IMR-90 (cell line): ENCODE results near the gene NEK5. TPM values are rescaled to one million over a fixed set of nuclear protein-coding genes. Genes with fewer than 3 reads are reported as not detected.

Experiments used
- ATAC-seq: fragments of 200-7000 bp; cut with Tn5 transposase; 2 replicates; pipeline ENCODE4 v1.9.1; 2020; ENCODE audit warnings: low read depth, mild to moderate bottlenecking, moderate library complexity
- BruUV-seq: library from RNA; stranded (reverse); fragments of 400-500 nt; replicated peaks from 2 replicates; lab custom pipeline; 2021; lab: Mats Ljungman, UMichigan
- CTCF ChIA-PET: fragments of 300-600 bp; formaldehyde crosslinking; extraction: SDS; loops from one replicate; lab custom pipeline; 2021; ENCODE audit warnings: antibody characterized with exemption; lab: Yijun Ruan, JAX
- POLR2A ChIA-PET: fragments of 300-600 bp; sonication (Branson Sonifier 250); formaldehyde crosslinking; loops from one replicate; lab custom pipeline; 2022; ENCODE audit warnings: antibody characterized with exemption; ENCODE audit not compliant: unreplicated experiment; lab: Charles Lee
- DNase-seq: peaks from one replicate; pipeline ENCODE4 v3.0.0; 2013
- H2AFZ ChIP-seq: replicated peaks from 2 replicates; pipeline ENCODE3; 2013; ENCODE audit warnings: low read length, mild to moderate bottlenecking; ENCODE audit not compliant: poor library complexity
- H2AK5ac ChIP-seq: 2 replicates; pipeline ENCODE4 v1.6.1; 2013; ENCODE audit warnings: low read depth, low read length, inconsistent platforms
- H2AK9ac ChIP-seq: replicated peaks from 2 replicates; pipeline ENCODE3; 2013; ENCODE audit warnings: mild to moderate bottlenecking, low read depth, low read length, moderate library complexity; ENCODE audit not compliant: poor library complexity
- H2BK120ac ChIP-seq: 2 replicates; pipeline ENCODE4 v1.6.1; 2013; ENCODE audit warnings: low read depth, low read length, inconsistent platforms
- H2BK15ac ChIP-seq: 3 replicates; pipeline ENCODE4 v1.6.1; 2013; ENCODE audit warnings: low read depth, low read length, inconsistent platforms
- H2BK20ac ChIP-seq: 2 replicates; pipeline ENCODE4 v1.6.1; 2013; ENCODE audit warnings: low read depth, mild to moderate bottlenecking, inconsistent platforms, low read length, moderate library complexity
- H2BK5ac ChIP-seq: 2 replicates; pipeline ENCODE4 v1.6.1; 2013; ENCODE audit warnings: mild to moderate bottlenecking, low read depth, low read length, inconsistent platforms; ENCODE audit not compliant: poor library complexity, severe bottlenecking
- H3K14ac ChIP-seq: replicated peaks from 2 replicates; pipeline ENCODE4 v1.6.1; 2013; ENCODE audit warnings: low read depth, low read length, inconsistent platforms
- H3K18ac ChIP-seq: 2 replicates; pipeline ENCODE4 v1.6.1; 2013; ENCODE audit warnings: low read depth, low read length, control low read depth
- H3K23ac ChIP-seq: 2 replicates; pipeline ENCODE4 v1.6.1; 2013; ENCODE audit warnings: low read depth, low read length, inconsistent platforms
- H3K27ac ChIP-seq: 2 replicates; pipeline ENCODE4 v1.5.1; 2013; ENCODE audit warnings: mild to moderate bottlenecking, control low read depth, low read length; ENCODE audit not compliant: insufficient read depth
- H3K27me3 ChIP-seq: 2 replicates; pipeline ENCODE4 v1.6.1; 2013; ENCODE audit warnings: low read length; ENCODE audit not compliant: control insufficient read depth, insufficient read depth
- H3K36me3 ChIP-seq: 2 replicates; pipeline ENCODE4 v1.6.1; 2013; ENCODE audit warnings: low read length, mixed read lengths; ENCODE audit not compliant: control insufficient read depth, insufficient read depth
- H3K4ac ChIP-seq: 2 replicates; pipeline ENCODE4 v1.6.1; 2013; ENCODE audit warnings: low read depth, low read length, inconsistent platforms
- H3K4me1 ChIP-seq: 2 replicates; pipeline ENCODE4 v1.6.1; 2013; ENCODE audit warnings: low read length, mixed read lengths; ENCODE audit not compliant: control insufficient read depth, insufficient read depth
- H3K4me2 ChIP-seq: 2 replicates; pipeline ENCODE4 v1.6.1; 2013; ENCODE audit warnings: low read depth, mild to moderate bottlenecking, control low read depth, low read length, moderate library complexity
- H3K4me3 ChIP-seq: 2 replicates; pipeline ENCODE4 v1.5.1; 2013; ENCODE audit warnings: low read depth, mild to moderate bottlenecking, control low read depth, low read length, moderate library complexity; ENCODE audit not compliant: insufficient read depth
- H3K56ac ChIP-seq: 2 replicates; pipeline ENCODE4 v1.6.1; 2013; ENCODE audit warnings: low read length, inconsistent platforms; ENCODE audit not compliant: insufficient read depth; ENCODE audit errors: extremely low read depth
- H3K79me1 ChIP-seq, 2 experiments: 2 replicates each; pipeline ENCODE4 v1.6.1; 2013; ENCODE audit warnings: low read length in 2 of 2, inconsistent platforms in 1 of 2, low read depth in 1 of 2
- H3K9ac ChIP-seq: 2 replicates; pipeline ENCODE4 v1.6.1; 2013; ENCODE audit warnings: low read depth, low read length, control low read depth
- H3K9me1 ChIP-seq: 2 replicates; pipeline ENCODE4 v1.6.1; 2013; ENCODE audit warnings: low read length, inconsistent platforms; ENCODE audit not compliant: insufficient read depth
- H3K9me3 ChIP-seq: 2 replicates; pipeline ENCODE4 v1.6.1; 2013; ENCODE audit warnings: low read length; ENCODE audit not compliant: control insufficient read depth, insufficient read depth
- H4K20me1 ChIP-seq: 2 replicates; pipeline ENCODE4 v1.6.1; 2013; ENCODE audit warnings: low read length, inconsistent platforms; ENCODE audit not compliant: insufficient read depth
- H4K5ac ChIP-seq: 2 replicates; pipeline ENCODE4 v1.6.1; 2013; ENCODE audit warnings: mild to moderate bottlenecking, low read depth, low read length, control low read depth
- H4K8ac ChIP-seq, 2 experiments: 2 replicates each; pipeline ENCODE4 v1.6.1; 2013; ENCODE audit warnings: low read depth in 2 of 2, low read length in 2 of 2, control low read depth in 1 of 2, inconsistent platforms in 1 of 2
- H4K91ac ChIP-seq: 2 replicates; pipeline ENCODE4 v1.6.1; 2013; ENCODE audit warnings: low read depth, low read length, inconsistent platforms; ENCODE audit not compliant: insufficient read depth
- CHD1 ChIP-seq: IDR thresholded peaks from 2 replicates; pipeline ENCODE4 v1.6.1; 2012; ENCODE audit warnings: low read depth, low read length, improper control_type of control experiment
- CTCF ChIP-seq: conservative IDR thresholded peaks from 2 replicates; pipeline ENCODE4 v1.5.1; 2012; ENCODE audit warnings: mild to moderate bottlenecking, low read depth, low read length, improper control_type of control experiment
- ELK1 ChIP-seq: fragments of 150-350 bp; IDR thresholded peaks from 2 replicates; pipeline ENCODE4 v1.6.1; 2016; ENCODE audit warnings: low read depth, mild to moderate bottlenecking, low read length, moderate library complexity, borderline replicate concordance
- MAFK ChIP-seq: IDR thresholded peaks from 2 replicates; pipeline ENCODE4 v1.6.1; 2012; ENCODE audit warnings: low read depth, low read length, improper control_type of control experiment
- MAZ ChIP-seq: IDR thresholded peaks from 2 replicates; pipeline ENCODE4 v1.6.1; 2012; ENCODE audit warnings: low read depth, mild to moderate bottlenecking, low read length, improper control_type of control experiment, moderate library complexity, borderline replicate concordance
- MXI1 ChIP-seq: IDR thresholded peaks from 2 replicates; pipeline ENCODE4 v1.6.1; 2012; ENCODE audit warnings: low read depth, mild to moderate bottlenecking, low read length, moderate library complexity, borderline replicate concordance
- RCOR1 ChIP-seq: IDR thresholded peaks from 2 replicates; pipeline ENCODE4 v1.6.1; 2012; ENCODE audit warnings: mild to moderate bottlenecking, low read length, improper control_type of control experiment; ENCODE audit not compliant: insufficient replicate concordance
- SMC3 ChIP-seq: fragments of 150-350 bp; IDR thresholded peaks from 2 replicates; pipeline ENCODE4 v1.6.1; 2016; ENCODE audit warnings: low read depth, mild to moderate bottlenecking, antibody characterized with exemption, low read length, moderate library complexity
- WGBS, 2 experiments: methylation state at CpG; one replicate each; pipeline versions ENCODE4 v1.1.5 to v1.1.7; 2013; ENCODE audit warnings: missing lambda C conversion rate in 2 of 2; ENCODE audit not compliant: insufficient read length in 1 of 2; ENCODE audit errors: extremely low coverage in 2 of 2; 5-methylcytosine and 5-hydroxymethylcytosine counted together
- dilution Hi-C: fragments of 300-500 bp; cut with HindIII; formaldehyde crosslinking; loops from one replicate; pipeline ENCODE4 v1.14.3; 2018; ENCODE audit warnings: low sequenced_read_pairs; ENCODE audit not compliant: unreplicated experiment
- in situ Hi-C: fragments of 300-500 bp; cut with MboI; formaldehyde crosslinking; loops from 3 replicates; pipeline ENCODE4 v1.14.3; 2019; ENCODE audit warnings: low sequenced_read_pairs, inconsistent platforms, mixed read lengths
- intact Hi-C: fragments of 100-400 bp; cut with micrococcal nuclease; formaldehyde crosslinking; loops from 2 replicates; pipeline ENCODE4 v1.10.0; 2022
- polyA plus RNA-seq, 3 experiments: library from polyadenylated mRNA; depleted of rRNA; stranded (reverse); fragments of >200 nt; gene quantifications; 2 replicates each; pipeline ENCODE4 v1.2.3, GENCODE V29; 2012; ENCODE audit warnings: low replicate concordance in 1 of 3
- total RNA-seq: library from RNA; depleted of rRNA; stranded (reverse); fragments of >200 nt; gene quantifications from 2 replicates; pipeline ENCODE4 v1.2.3, GENCODE V29; 2012

Gene NEK5
- total and polyA plus RNA-seq, 2 of the 4 experiments (the other 2 are of a cell fraction): not detected

GRCh38 chr13:52141299-52141698 lies 12.4 kb upstream of the NEK5 start:
- H3K4me3 ChIP-seq: no peak overlapping the region
- H3K79me1 ChIP-seq: no peaks in the 10 kb centered on the region
- H2AFZ ChIP-seq: no peak overlapping the region
- H3K23ac ChIP-seq: no peak overlapping the region
- H3K27ac ChIP-seq: no peak overlapping the region
- peaks cover 10% of the 10 kb centered on the region for H3K36me3 ChIP-seq
- TF ChIP-seq MAZ (no peak), MAFK (no peak), RCOR1 (no peak), SMC3 (no peak), CHD1 (no peak), MXI1 (no peak), ELK1 (no peak), CTCF (0 out of 2 replicates have a peak, but pooled peaks have one; percentile 14)
- no peak overlapping the region for H4K5ac ChIP-seq
- no peak overlapping the region for H2BK15ac ChIP-seq
- no peaks in the 10 kb centered on the region for H3K9me1 ChIP-seq
- no peak overlapping the region for H4K8ac ChIP-seq
- no peak overlapping the region for H3K4ac ChIP-seq
- H2BK5ac ChIP-seq: no peak overlapping the region
- H3K14ac ChIP-seq: no peak overlapping the region
- no peak overlapping the region for H3K9ac ChIP-seq
- H2BK20ac ChIP-seq: no peak overlapping the region
- intact Hi-C loops (no loop called here), in situ Hi-C loops (loop anchor here (25.0 kb wide), 1 partner anchor 729 kb away; no protein-coding TSS in a partner anchor), dilution Hi-C loops (no loop called here)
- no peak overlapping the region for H3K4me2 ChIP-seq
- no peaks in the 10 kb centered on the region for H3K9me3 ChIP-seq
- no TSS peak for BruUV-seq
- no peaks in the 10 kb centered on the region for H3K4me1 ChIP-seq
- no peak overlapping the region for H3K18ac ChIP-seq
- ATAC-seq (no peak; the same call in 1 of the 2 replicates), DNase-seq (no peak)
- H2AK9ac ChIP-seq: no peak overlapping the region
- CTCF ChIA-PET: interaction anchor here (0.7 to 1.7 kb wide), 3 partner anchors 12 to 310 kb away, joined by 3 to 4 read pairs (median 4); partner anchors contain the start of gene NEK5
- H4K20me1 ChIP-seq: no peaks in the 10 kb centered on the region
- POLR2A ChIA-PET: no interaction called here
- no peak overlapping the region for H2AK5ac ChIP-seq
- H3K56ac ChIP-seq: no peak overlapping the region
- no peak overlapping the region for H4K91ac ChIP-seq
- no peak overlapping the region for H2BK120ac ChIP-seq
- 83% methylated on average over 1 of the region's 2 CpGs; no CpG with 5 or more reads in 1 of the 2 experiments for WGBS, 2 experiments
- H3K27me3 ChIP-seq: no peaks in the 10 kb centered on the region
